Nephron progenitor cell (in vitro differentiated cells): Measurements from ENCODE around the gene KANTR.
A peak's percentile ranks its signal among the peaks of the same experiment; 100 is the strongest.

Experiments
- DNase-seq: peaks from one replicate; pipeline ENCODE4 v3.0.0; 2021
- H3K27ac Mint-ChIP-seq: 2 replicates; pipeline ENCODE4 v1.8.0; 2021; ENCODE audit warnings: mild to moderate bottlenecking, moderate library complexity, mixed read lengths
- H3K27me3 Mint-ChIP-seq: 2 replicates; pipeline ENCODE4 v1.8.0; 2021; ENCODE audit warnings: mild to moderate bottlenecking, low read depth, mixed read lengths; ENCODE audit not compliant: poor library complexity
- H3K36me3 Mint-ChIP-seq: 2 replicates; pipeline ENCODE4 v1.8.0; 2021; ENCODE audit warnings: low read depth, mixed read lengths
- H3K4me1 Mint-ChIP-seq: 2 replicates; pipeline ENCODE4 v1.8.0; 2021; ENCODE audit warnings: mixed read lengths
- H3K4me3 Mint-ChIP-seq: 2 replicates; pipeline ENCODE4 v1.8.0; 2021; ENCODE audit warnings: mild to moderate bottlenecking, moderate library complexity, mixed read lengths
- H3K9me3 Mint-ChIP-seq: 2 replicates; pipeline ENCODE4 v1.8.0; 2021; ENCODE audit warnings: mild to moderate bottlenecking, moderate library complexity, mixed read lengths
- CTCF ChIP-seq: fragments of 200-600 bp; sonication (generic); IDR thresholded peaks from 2 replicates; pipeline ENCODE4 v1.5.0; 2021; ENCODE audit warnings: antibody characterized with exemption

KANTR gene

GRCh38 chrX:53082773-53083616 lies 10.9 kb upstream of the KANTR start:
- Mint-ChIP-seq H3K27me3 (no peaks in the 10 kb centered on the region), H3K4me1 (peaks cover 74% of the 10 kb centered on the region), H3K27ac (no peak overlapping the region), H3K9me3 (peaks cover 71% of the 10 kb centered on the region), H3K4me3 (peak overlapping the region; percentile 91), H3K36me3 (peaks cover 32% of the 10 kb centered on the region)
- DNase-seq = no peak
- TF ChIP-seq CTCF = no peak

GRCh38 chrX:53084043-53084570 lies 9.8 kb upstream of the KANTR start:
- H3K9me3 Mint-ChIP-seq = peaks cover 72% of the 10 kb centered on the region
- peak overlapping the region; percentile 91 for H3K4me3 Mint-ChIP-seq
- TF ChIP-seq CTCF = no peak
- peak overlapping the region; percentile 27 for H3K27ac Mint-ChIP-seq
- DNase-seq = no peak
- peaks cover 3% of the 10 kb centered on the region for H3K27me3 Mint-ChIP-seq
- H3K4me1 Mint-ChIP-seq = peaks cover 80% of the 10 kb centered on the region
- peaks cover 32% of the 10 kb centered on the region for H3K36me3 Mint-ChIP-seq

GRCh38 chrX:53084863-53085262 lies 9.1 kb upstream of the KANTR start:
- H3K27ac Mint-ChIP-seq = no peak overlapping the region

GRCh38 chrX:53085661-53086229 lies 8.2 kb upstream of the KANTR start:
- H3K9me3 Mint-ChIP-seq = peaks cover 72% of the 10 kb centered on the region
- peak overlapping the region; percentile 60 for H3K27ac Mint-ChIP-seq
- no peak for DNase-seq
- H3K36me3 Mint-ChIP-seq = peaks cover 32% of the 10 kb centered on the region
- peaks cover 3% of the 10 kb centered on the region for H3K27me3 Mint-ChIP-seq
- H3K4me1 Mint-ChIP-seq = peaks cover 78% of the 10 kb centered on the region
- TF ChIP-seq CTCF = no peak
- peak overlapping the region; percentile 29 for H3K4me3 Mint-ChIP-seq

More at GRCh38 chrX:53084863-53085262, 9.1 kb upstream of the KANTR start:
- Mint-ChIP-seq H3K36me3 (peaks cover 32% of the 10 kb centered on the region), H3K4me3 (peak overlapping the region; percentile 91), H3K27me3 (peaks cover 3% of the 10 kb centered on the region), H3K9me3 (peaks cover 72% of the 10 kb centered on the region), H3K4me1 (peaks cover 78% of the 10 kb centered on the region)
- TF ChIP-seq CTCF = no peak
- no peak for DNase-seq

- no peak for TF ChIP-seq CTCF
- Mint-ChIP-seq H3K9me3 (peaks cover 75% of the 10 kb centered on the region), H3K36me3 (peaks cover 32% of the 10 kb centered on the region), H3K27me3 (peaks cover 3% of the 10 kb centered on the region), H3K27ac (no peak overlapping the region), H3K4me1 (peaks cover 78% of the 10 kb centered on the region), H3K4me3 (no peak overlapping the region)
- DNase-seq = no peak
These were observed 7.5 kb upstream of the KANTR start for GRCh38 chrX:53086464-53086863.
